Esophagus squamous epithelium (tissue), 5 donors: ENCODE results near the gene LHX4. TPM values are rescaled to one million over a fixed set of nuclear protein-coding genes. Genes with fewer than 3 reads are reported as not detected.

Experiments used
- DNase-seq: peaks from one replicate; lab custom pipeline; 2025; lab: John Stamatoyannopoulos, UW
- H3K27ac ChIP-seq, 4 donors: fragments of 200-600 bp; sonication (generic); one replicate each; pipeline ENCODE4 v1.5.1; 2016 to 2019; ENCODE audit warnings: mild to moderate bottlenecking in 1 of 4
- H3K27me3 ChIP-seq, 4 donors: fragments of 200-600 bp; sonication (generic); 1 replicate in 3 of 4; 2 replicates in 1 of 4; pipeline versions ENCODE4 v1.5.1 to v1.6.0; 2017 to 2021; ENCODE audit warnings: antibody characterized with exemption in 1 of 4
- H3K36me3 ChIP-seq, 3 donors: fragments of 200-600 bp; sonication (generic); one replicate each; pipeline ENCODE4 v1.5.1; 2016 to 2019
- H3K4me1 ChIP-seq, 3 donors: fragments of 200-600 bp; sonication (generic); one replicate each; pipeline ENCODE4 v1.5.1; 2017 to 2019
- H3K4me3 ChIP-seq, 4 donors: fragments of 200-600 bp; sonication (generic); 1 replicate in 3 of 4; 2 replicates in 1 of 4; pipeline ENCODE4 v1.5.1; 2016 to 2019; ENCODE audit warnings: mild to moderate bottlenecking in 2 of 4, moderate library complexity in 1 of 4
- H3K9me3 ChIP-seq, 3 donors: fragments of 200-600 bp; sonication (generic); one replicate each; pipeline ENCODE4 v1.5.1; 2016 to 2019
- POLR2A ChIP-seq, 4 donors: fragments of 450-650 bp; IDR thresholded peaks; one replicate each; pipeline ENCODE4 v1.6.1; 2017; ENCODE audit warnings: antibody characterized with exemption in 4 of 4, mild to moderate bottlenecking in 4 of 4, moderate library complexity in 3 of 4
- WGBS, 2 donors: methylation state at CpG; one replicate each; pipeline ENCODE4 v1.1.5; 2018; 5-methylcytosine and 5-hydroxymethylcytosine counted together
- intact Hi-C: fragments of 100-400 bp; cut with DNase I; formaldehyde crosslinking; loops from one replicate; pipeline ENCODE4 v1.15.0; 2022
- total RNA-seq, 4 donors: library from RNA; depleted of rRNA; stranded (reverse); fragments of >200 nt; gene quantifications; one replicate each; pipeline ENCODE4 v1.1.0, GENCODE V29; 2016
- TF ChIP-seq, protein P1 (sequence below), 6 experiments: fragments of 450-650 bp in 4 of 6; fragments of 200-600 bp in 2 of 6; sonication (generic) in 2 of 6; IDR thresholded peaks; one replicate each; pipeline ENCODE4 v1.5.1; 2016 to 2019; ENCODE audit warnings: antibody characterized with exemption in 6 of 6, mild to moderate bottlenecking in 4 of 6, moderate library complexity in 4 of 6
- donor health status: DM: yes; HTN: yes; CAD: no.

The LHX4 gene
- total RNA-seq, 4 donors from 2014 or later = 0.18 to 0.38 TPM; not detected in 2

DNA sequence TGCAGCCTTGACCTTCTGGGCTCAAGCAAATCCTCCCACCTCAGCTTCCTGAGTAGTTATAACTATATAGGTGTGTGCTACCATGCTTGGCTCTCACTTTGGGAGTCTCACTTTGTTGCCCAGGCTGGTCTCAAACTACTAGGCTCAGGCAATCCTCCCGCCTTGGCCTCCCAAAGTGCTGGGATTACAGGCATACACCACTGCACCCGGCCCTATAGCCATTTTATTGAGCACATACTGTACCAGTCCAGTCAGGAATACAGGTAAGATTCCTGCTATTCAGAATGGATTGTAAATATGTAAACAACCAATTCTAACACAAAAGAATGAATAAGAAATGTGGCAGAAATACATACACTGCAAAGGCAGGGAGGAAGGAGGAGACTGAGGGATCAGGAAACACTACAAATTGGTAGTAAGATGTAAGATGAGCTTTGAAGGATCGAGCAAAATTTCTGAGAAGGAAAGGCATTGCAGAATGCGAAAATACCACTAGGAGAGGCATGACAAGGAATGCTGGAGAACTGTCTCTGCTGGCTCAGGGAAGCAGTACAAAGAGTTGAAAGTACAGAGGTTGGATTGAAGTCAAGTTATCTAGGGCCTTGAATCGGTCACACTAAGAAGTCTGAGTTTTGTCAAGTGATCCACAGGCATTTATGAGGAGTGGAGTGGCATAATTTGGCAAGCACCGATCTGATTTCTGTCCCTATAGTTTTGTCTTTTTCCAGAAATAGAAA lies 60.4 kb downstream of the LHX4 start:
- TF ChIP-seq, protein P1, sequence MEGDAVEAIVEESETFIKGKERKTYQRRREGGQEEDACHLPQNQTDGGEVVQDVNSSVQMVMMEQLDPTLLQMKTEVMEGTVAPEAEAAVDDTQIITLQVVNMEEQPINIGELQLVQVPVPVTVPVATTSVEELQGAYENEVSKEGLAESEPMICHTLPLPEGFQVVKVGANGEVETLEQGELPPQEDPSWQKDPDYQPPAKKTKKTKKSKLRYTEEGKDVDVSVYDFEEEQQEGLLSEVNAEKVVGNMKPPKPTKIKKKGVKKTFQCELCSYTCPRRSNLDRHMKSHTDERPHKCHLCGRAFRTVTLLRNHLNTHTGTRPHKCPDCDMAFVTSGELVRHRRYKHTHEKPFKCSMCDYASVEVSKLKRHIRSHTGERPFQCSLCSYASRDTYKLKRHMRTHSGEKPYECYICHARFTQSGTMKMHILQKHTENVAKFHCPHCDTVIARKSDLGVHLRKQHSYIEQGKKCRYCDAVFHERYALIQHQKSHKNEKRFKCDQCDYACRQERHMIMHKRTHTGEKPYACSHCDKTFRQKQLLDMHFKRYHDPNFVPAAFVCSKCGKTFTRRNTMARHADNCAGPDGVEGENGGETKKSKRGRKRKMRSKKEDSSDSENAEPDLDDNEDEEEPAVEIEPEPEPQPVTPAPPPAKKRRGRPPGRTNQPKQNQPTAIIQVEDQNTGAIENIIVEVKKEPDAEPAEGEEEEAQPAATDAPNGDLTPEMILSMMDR (IDR thresholded peaks at IDR 0.05) = no peak
- TF ChIP-seq POLR2A (IDR thresholded peaks at IDR 0.05) = no peak
- Histone ChIP-seq H3K4me3 (no peak overlapping the region), H3K27ac (no peak overlapping the region), H3K36me3 (peaks cover 0 to 18% (median 0%) of the 10 kb centered on the region in 3 donors), H3K9me3 (no peaks in the 10 kb centered on the region), H3K27me3 (no peaks in the 10 kb centered on the region), H3K4me1 (no peaks in the 10 kb centered on the region)
- 90 to 91% methylated on average over 4 to 5 of the region's 6 CpGs for WGBS, 2 donors
- intact Hi-C loops = no loop called here
- DNase-seq = no peak

DNA sequence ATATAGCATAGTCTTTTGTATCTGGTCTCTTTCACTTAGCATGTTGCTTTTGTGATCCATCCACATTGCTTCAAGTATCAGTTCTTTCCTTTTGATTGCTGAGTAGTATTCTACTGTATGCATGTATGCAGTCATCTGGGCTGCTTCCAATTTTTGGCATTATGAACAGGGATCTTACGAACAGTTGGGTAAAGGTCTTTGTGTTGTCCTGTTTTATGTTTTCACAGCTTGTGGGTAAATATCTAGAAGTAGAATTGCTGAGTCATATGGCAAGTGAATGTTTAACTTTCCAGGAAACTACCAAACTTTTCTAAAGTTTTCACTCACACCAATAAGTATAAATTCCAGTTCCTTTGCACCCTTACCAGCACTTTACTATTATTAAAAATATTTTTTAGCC lies 60.9 kb downstream of the LHX4 start:
- 33 to 52% methylated on average over 1 of the region's 1 CpG for WGBS, 2 donors
- intact Hi-C loops = no loop called here

DNA sequence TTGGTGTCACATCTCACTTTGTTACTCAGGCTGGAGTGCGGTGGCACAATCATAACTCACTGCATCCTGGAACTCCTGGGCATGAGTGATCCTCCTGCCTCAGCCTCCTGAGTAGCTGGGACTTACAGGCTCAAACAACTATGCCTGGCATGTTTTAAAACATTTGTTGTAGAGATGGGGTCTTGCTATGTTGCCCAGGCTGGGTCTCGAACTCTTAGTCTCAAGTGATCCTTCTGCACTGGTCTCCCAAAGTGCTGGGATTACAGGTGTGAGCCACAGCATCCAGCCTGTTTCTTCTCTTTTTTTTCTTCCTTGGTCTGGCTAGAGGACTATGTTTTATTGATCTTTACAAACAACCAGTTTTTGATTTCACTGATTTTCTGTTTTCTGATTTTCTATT lies 64.6 kb downstream of the LHX4 start:
- intact Hi-C loops = no loop called here
- H3K9me3 ChIP-seq = no peaks in the 10 kb centered on the region
- no peak overlapping the region for H3K4me3 ChIP-seq
- H3K27ac ChIP-seq = no peak overlapping the region
- no peaks in the 10 kb centered on the region for H3K4me1 ChIP-seq
- TF ChIP-seq, protein P1 (IDR thresholded peaks at IDR 0.05) = no peak
- TF ChIP-seq POLR2A (IDR thresholded peaks at IDR 0.05) = no peak
- no peaks in the 10 kb centered on the region for H3K27me3 ChIP-seq
- DNase-seq = no peak
- WGBS, 2 donors = 100% methylated on average over 2 of the region's 2 CpGs
- H3K36me3 ChIP-seq = no peaks in the 10 kb centered on the region

More for the DNA sequence above, 60.9 kb downstream of the LHX4 start:
- Histone ChIP-seq H3K27me3 (no peaks in the 10 kb centered on the region), H3K27ac (no peak overlapping the region), H3K9me3 (no peaks in the 10 kb centered on the region), H3K36me3 (peaks cover 0 to 15% (median 0%) of the 10 kb centered on the region in 3 donors), H3K4me1 (no peaks in the 10 kb centered on the region), H3K4me3 (no peak overlapping the region)
- DNase-seq = no peak
- TF ChIP-seq, protein P1 (IDR thresholded peaks at IDR 0.05) = no peak
- TF ChIP-seq POLR2A (IDR thresholded peaks at IDR 0.05) = no peak

DNA sequence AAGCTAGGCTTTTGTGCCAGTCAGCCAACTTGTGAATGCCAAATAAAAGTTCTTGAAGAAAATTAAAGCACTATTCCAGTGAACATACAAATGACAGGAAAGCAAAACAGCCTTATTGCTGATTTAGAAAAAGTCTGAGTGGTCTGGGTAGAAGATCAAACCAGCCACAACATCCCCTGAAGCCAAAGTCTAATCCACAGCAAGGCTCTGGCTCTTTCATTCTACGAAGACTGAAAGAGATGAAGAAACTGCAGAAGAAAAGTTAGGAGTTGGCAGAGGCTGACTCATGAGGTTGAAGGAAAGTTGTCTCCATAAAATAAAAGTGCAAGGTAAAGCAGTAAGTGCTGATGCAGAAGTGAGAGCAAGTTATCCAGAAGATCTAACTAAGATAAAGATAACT lies 65.9 kb downstream of the LHX4 start:
- TF ChIP-seq, protein P1 (IDR thresholded peaks at IDR 0.05) = no peak
- H3K27ac ChIP-seq = no peak overlapping the region
- H3K4me1 ChIP-seq = no peaks in the 10 kb centered on the region
- H3K4me3 ChIP-seq = no peak overlapping the region
- no peaks in the 10 kb centered on the region for H3K36me3 ChIP-seq
- intact Hi-C loops = no loop called here
- 67 to 75% methylated on average over 1 of the region's 1 CpG for WGBS, 2 donors
- no peak for DNase-seq
- H3K9me3 ChIP-seq = no peaks in the 10 kb centered on the region
- no peaks in the 10 kb centered on the region for H3K27me3 ChIP-seq

DNA sequence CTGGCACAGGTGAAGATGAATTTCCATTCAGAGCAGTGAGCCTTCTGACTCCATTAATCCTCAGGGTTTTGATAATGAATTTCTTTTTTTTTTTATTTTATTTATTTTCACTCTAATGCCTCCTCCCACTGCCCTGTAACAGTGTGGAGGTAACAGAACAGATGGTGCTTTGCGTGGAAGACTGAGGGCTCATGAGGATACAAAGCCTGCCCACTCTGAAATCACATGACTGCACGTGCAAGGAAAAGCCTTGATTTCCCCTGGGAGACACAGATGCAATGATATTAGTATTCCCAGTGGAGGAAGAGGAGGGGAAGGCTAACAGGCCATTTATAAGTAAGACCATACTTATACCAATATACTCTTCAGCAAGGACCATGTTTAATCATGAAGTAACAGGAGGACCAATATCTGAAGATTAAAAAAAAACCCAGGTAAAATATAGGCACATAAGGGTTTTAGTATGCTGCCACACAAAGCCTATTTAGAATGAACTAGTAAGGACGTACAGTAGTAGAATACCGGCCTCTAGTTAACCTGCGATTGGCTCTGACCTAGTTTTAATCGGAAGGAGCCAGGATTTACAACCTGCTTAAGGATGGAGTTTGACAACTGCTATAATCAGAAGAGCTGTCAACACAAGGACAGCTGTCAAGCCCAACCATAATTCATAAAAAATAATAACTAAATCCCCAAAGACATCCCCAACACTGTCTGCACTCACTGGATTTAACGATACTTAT lies 69.6 kb downstream of the LHX4 start:
- intact Hi-C loops = no loop called here
- 84 to 93% methylated on average over 7 of the region's 7 CpGs for WGBS, 2 donors
- H3K27me3 ChIP-seq = no peaks in the 10 kb centered on the region

More for the DNA sequence above, 69.6 kb downstream of the LHX4 start:
- H3K9me3 ChIP-seq = no peaks in the 10 kb centered on the region
- no peak for DNase-seq
- H3K36me3 ChIP-seq = no peaks in the 10 kb centered on the region
- H3K27ac ChIP-seq = no peak overlapping the region
- no peak overlapping the region for H3K4me3 ChIP-seq
- no peaks in the 10 kb centered on the region for H3K4me1 ChIP-seq
- TF ChIP-seq, protein P1 (IDR thresholded peaks at IDR 0.05) = no peak
- no peak for TF ChIP-seq POLR2A (IDR thresholded peaks at IDR 0.05)
